ENCODE measurements around the gene SPAG6.

The SPAG6 gene

DNA sequence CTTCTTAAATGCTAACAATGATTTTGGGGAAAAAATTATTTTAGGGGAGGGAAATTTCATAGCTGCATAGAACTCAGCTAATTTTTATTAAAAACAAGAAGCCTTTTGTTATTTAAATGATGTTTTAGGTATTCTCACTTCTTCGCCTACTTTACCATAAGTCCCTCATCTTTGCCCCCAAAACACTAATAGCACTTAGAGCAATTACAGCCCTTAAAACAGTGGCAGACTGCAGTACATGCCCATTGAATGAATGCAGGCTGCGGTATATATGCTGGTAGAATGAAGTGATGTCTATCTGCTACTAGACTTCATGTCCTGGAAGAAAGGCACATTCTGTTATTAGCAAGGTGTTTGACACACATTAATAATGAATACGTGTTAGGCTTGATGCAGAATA is 2.9 kb upstream of the SPAG6 start:
- TF ChIP-seq, protein P1, sequence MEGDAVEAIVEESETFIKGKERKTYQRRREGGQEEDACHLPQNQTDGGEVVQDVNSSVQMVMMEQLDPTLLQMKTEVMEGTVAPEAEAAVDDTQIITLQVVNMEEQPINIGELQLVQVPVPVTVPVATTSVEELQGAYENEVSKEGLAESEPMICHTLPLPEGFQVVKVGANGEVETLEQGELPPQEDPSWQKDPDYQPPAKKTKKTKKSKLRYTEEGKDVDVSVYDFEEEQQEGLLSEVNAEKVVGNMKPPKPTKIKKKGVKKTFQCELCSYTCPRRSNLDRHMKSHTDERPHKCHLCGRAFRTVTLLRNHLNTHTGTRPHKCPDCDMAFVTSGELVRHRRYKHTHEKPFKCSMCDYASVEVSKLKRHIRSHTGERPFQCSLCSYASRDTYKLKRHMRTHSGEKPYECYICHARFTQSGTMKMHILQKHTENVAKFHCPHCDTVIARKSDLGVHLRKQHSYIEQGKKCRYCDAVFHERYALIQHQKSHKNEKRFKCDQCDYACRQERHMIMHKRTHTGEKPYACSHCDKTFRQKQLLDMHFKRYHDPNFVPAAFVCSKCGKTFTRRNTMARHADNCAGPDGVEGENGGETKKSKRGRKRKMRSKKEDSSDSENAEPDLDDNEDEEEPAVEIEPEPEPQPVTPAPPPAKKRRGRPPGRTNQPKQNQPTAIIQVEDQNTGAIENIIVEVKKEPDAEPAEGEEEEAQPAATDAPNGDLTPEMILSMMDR (IDR thresholded peaks at IDR 0.05; ENCODE audit: low read depth, low read length, missing control alignments) = no peak
- DNase-seq (ENCODE audit: low read depth) = no peak
- no peak overlapping the region for H3K4me3 ChIP-seq (ENCODE audit: low read depth, low read length)

- DNase-seq (ENCODE audit: low read depth) = no peak
- H3K4me3 ChIP-seq (ENCODE audit: low read depth, low read length) = no peak overlapping the region
- TF ChIP-seq, protein P1 (IDR thresholded peaks at IDR 0.05; ENCODE audit: low read depth, low read length, missing control alignments) = no peak
Measured at GRCh38 chr10:22343731-22344130, 1.6 kb upstream of the SPAG6 start.

GRCh38 chr10:22344249-22344648 is 1.0 kb upstream of the SPAG6 start:
- no peak overlapping the region for H3K4me3 ChIP-seq (ENCODE audit: low read depth, low read length)
- no peak for DNase-seq (ENCODE audit: low read depth)
- TF ChIP-seq, protein P1 (IDR thresholded peaks at IDR 0.05; ENCODE audit: low read depth, low read length, missing control alignments) = no peak

DNA sequence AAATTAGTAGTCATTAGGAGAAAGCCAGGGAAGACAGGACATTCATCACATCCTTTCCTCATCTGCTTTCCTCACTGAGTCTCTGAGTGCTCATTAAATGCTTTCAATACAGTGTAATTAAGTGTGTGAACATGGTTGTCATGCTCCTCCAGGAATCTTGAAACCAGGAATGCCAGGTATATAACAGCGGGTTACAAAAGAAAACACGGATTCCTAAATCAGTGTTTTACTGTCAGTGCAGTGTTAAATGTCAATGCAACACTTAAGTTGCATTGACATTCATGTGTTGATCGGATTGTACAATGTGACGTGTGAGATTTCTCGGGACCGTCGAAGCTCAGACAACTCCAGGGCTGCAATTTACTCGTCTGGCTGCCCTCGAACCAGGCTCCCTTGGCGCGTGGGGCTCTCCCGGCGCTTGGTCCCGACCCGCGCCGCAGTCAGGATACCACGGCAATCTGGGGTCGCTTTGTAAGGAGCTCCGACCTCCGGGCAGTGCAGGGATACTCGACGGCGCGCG is 455 bp upstream of the SPAG6 start:
- no peak for DNase-seq (ENCODE audit: low read depth)
- no peak overlapping the region for H3K4me3 ChIP-seq (ENCODE audit: low read depth, low read length)
- TF ChIP-seq, protein P1 (IDR thresholded peaks at IDR 0.05; ENCODE audit: low read depth, low read length, missing control alignments) = no peak

- DNase-seq (ENCODE audit: low read depth) = no peak
- TF ChIP-seq, protein P1 (IDR thresholded peaks at IDR 0.05; ENCODE audit: low read depth, low read length, missing control alignments) = no peak
- H3K4me3 ChIP-seq (ENCODE audit: low read depth, low read length) = no peak overlapping the region
Measured at GRCh38 chr10:22346096-22346661, 883 bp downstream of the SPAG6 start.

GRCh38 chr10:22349755-22350154 is 4.5 kb downstream of the SPAG6 start:
- TF ChIP-seq, protein P1 (IDR thresholded peaks at IDR 0.05; ENCODE audit: low read depth, low read length, missing control alignments) = no peak
- no peak for DNase-seq (ENCODE audit: low read depth)
- H3K4me3 ChIP-seq (ENCODE audit: low read depth, low read length) = no peak overlapping the region

- DNase-seq (ENCODE audit: low read depth) = no peak
- TF ChIP-seq, protein P1 (IDR thresholded peaks at IDR 0.05; ENCODE audit: low read depth, low read length, missing control alignments) = no peak
- no peak overlapping the region for H3K4me3 ChIP-seq (ENCODE audit: low read depth, low read length)
Measured at GRCh38 chr10:22351131-22351703, 5.9 kb downstream of the SPAG6 start.
